VCaP (cell line): Measurements from ENCODE around the gene TTLL11.

Experiments used
- H3K27ac ChIP-seq: fragments of 450-650 bp; 2 replicates; pipeline ENCODE4 v1.5.1; 2017
- TF ChIP-seq, protein P1 (sequence below): fragments of 450-650 bp; conservative IDR thresholded peaks from 2 replicates; pipeline ENCODE4 v1.5.1; 2017; ENCODE audit warnings: mild to moderate bottlenecking, moderate library complexity

The TTLL11 gene

GRCh38 chr9:121886759-121887485, 206.2 kb downstream of the TTLL11 start:
- H3K27ac ChIP-seq, result peak overlapping the region; percentile 37
- TF ChIP-seq, protein P1, sequence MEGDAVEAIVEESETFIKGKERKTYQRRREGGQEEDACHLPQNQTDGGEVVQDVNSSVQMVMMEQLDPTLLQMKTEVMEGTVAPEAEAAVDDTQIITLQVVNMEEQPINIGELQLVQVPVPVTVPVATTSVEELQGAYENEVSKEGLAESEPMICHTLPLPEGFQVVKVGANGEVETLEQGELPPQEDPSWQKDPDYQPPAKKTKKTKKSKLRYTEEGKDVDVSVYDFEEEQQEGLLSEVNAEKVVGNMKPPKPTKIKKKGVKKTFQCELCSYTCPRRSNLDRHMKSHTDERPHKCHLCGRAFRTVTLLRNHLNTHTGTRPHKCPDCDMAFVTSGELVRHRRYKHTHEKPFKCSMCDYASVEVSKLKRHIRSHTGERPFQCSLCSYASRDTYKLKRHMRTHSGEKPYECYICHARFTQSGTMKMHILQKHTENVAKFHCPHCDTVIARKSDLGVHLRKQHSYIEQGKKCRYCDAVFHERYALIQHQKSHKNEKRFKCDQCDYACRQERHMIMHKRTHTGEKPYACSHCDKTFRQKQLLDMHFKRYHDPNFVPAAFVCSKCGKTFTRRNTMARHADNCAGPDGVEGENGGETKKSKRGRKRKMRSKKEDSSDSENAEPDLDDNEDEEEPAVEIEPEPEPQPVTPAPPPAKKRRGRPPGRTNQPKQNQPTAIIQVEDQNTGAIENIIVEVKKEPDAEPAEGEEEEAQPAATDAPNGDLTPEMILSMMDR, result no peak

DNA sequence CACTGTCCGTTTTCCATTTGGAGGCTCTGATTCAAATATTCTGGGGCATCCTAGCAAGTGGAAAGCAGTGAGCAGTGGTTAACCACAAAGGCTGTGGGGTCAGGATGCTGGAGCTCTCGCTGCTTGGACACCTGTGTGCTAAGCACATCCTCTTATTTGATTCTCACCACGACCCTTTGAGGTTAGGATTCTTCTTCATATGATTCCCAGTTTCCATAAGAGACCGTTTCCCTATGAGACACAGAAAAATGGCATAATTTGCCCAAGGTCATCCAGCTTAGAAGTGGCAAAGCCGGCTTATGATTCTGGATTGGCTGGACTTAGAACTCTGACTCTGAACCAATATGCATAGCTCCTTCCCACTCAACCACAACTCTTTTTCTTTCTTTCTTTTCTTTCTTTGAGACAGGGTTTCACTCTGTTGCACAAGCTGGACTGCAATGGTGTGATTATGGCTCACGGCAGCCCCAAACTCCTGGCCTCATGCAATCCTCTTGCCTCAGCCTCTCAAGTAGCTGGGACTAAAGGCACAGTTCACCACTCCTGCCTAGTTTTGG, 207.7 kb downstream of the TTLL11 start:
- TF ChIP-seq, protein P1, result no peak
- H3K27ac ChIP-seq, result no peak overlapping the region

DNA sequence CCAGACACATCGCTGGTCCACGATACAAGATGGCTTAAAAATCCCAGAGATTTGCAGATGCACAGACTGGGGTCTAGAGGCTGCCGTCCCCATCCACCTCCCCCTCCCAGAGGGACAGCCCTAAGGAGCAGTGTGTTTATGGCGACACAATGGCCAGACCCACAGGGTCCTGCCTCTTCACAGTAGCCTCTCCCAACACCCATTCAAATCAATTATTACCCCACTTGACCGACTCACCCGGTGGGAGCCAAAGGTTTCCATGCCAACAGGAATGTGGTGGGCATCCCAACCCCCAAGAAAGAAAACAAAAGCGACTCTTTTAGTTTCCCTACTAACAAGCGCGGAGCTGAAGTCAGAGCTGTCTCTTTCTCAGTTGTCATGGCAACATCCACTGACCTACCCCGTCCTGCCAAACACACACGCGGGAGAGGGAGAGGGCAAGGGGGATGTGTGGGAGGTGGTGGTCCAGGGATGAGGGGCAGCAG, 209.0 kb downstream of the TTLL11 start:
- TF ChIP-seq, protein P1, result no peak
- no peak overlapping the region for H3K27ac ChIP-seq

DNA sequence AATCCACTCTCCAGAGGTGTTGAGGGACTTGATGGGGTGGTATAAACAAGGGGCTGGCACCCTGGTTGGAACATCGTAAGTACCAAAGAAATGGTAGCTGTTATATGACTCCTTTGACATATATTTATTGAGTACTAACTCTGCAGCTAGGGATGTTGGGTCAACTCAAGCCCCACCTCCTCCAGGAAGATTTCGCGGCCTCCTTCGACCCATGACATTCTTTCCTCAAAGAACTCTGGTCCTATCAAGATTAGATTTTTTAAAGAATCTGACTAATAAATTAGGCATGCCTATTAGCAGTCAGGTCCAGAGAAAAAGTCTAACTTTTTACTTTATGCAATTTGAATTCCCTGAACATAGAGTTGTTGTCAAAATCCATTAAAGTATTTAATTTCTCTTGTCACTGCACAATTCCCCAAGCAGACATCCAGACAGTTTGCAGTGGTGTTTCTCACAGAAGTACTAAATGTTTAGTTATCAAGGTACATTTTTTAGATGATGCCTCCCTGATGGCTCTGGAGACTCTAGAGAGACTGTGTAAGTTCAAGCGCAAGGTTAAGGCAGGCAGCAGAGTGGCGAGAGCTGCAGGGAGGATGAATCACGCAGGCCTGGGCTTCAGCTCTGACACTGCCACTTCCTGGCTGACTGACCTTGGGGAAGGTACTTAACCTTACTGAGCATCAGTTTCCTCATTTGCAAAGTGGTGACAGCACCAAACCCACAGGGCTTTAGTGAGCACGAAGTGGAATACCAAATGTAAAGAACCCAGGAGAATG, 209.6 kb downstream of the TTLL11 start:
- no peak overlapping the region for H3K27ac ChIP-seq
- TF ChIP-seq, protein P1, result no peak

- TF ChIP-seq, protein P1, result no peak
- H3K27ac ChIP-seq, result no peak overlapping the region
Measured at GRCh38 chr9:121881920-121882500, 211.1 kb downstream of the TTLL11 start.

DNA sequence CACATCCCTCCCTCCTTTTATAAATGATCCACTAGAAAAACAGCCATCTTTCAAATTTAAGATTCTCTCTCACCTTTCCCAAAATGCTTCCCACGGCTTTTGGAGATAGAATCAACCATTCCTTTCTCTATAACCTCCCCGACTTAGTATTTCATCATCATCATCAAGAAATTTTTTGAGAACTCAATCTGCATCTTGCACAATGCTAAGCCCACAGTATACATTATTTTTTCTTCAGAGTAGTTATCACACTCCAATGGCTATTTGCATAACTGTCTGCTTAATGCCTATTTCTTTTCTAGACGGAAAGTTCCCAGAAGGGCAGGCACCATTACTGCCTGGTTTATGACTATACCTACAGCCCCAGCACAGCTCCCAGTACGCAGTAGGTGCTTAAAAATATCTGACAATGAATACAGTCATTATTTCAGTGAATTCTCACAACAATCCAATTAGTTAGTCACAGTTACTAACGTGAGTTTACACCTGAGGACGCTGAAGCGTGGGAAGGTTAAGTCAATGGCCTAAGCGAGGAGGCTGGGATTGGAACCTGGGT, 212.7 kb downstream of the TTLL11 start:
- TF ChIP-seq, protein P1, result no peak
- H3K27ac ChIP-seq, result no peak overlapping the region
